T-helper 1 cell treated with Interleukin-12 subunit alpha and Interleukin-12 subunit beta and Interleukin-4 antibody, amounts not matched to agents 30 ng/mL and 1 ng/mL, for 36 hours (primary cell): ENCODE data around the gene SULT1C4. TPM values are rescaled to one million over a fixed set of nuclear protein-coding genes. Genes with fewer than 3 reads are reported as not detected.
"Not testable (repeated sequence)": the region's sequence is repeated elsewhere in the genome, so short reads cannot be mapped to it uniquely, and the experiment has no call there.

Experiments used
- intact Hi-C: fragments of 100-400 bp; cut with micrococcal nuclease; formaldehyde crosslinking; loops from one replicate; pipeline ENCODE4 v1.15.1; 2024
- total RNA-seq: library from RNA; stranded (reverse); gene quantifications from 2 replicates; pipeline ENCODE4 v1.2.3, GENCODE V29; 2022

Gene SULT1C4
- not detected in 2 replicates for total RNA-seq

DNA sequence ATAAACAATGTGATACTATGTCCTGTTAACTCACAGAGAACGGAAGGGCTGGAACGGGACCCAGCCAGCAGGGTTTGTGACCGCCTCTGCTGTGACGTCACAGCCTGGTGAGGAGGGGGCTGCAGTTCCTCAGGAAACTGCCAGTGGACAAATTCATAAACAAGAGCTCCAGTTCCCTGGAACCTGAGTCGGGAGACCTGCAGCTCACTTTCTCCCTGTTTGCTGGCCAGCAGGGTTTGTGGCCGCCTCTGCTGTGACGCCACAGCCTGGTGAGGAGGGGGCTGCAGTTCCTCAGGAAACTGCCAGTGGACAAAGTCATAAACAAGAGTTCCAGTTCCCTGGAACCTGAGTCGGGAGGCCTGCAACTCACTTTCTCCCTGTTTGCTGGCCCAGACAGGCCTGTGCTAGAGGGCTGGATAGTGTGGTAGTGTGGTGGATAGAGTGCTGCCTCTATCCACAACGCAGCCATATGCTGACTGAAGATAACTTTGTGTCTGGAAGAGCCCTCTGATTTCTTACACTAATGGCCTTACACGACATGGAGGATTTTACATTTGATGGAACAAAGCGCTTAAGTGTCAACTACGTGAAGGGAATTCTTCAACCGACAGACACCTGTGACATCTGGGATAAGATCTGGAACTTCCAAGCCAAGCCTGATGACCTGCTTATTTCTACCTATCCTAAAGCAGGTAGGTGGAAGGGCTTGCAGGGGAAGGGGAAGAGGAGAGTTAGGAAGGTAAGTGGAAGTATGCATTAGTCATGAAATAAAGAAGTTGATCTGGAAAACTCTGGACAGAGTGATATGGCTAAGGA is at the start of gene SULT1C4:
Gene SULT1C4, plus strand, starts transcription at position 140 of the 816 bp plus-strand sequence. Its CDS starts 384 bp downstream, at position 524.
- intact Hi-C loops = no loop called here

DNA sequence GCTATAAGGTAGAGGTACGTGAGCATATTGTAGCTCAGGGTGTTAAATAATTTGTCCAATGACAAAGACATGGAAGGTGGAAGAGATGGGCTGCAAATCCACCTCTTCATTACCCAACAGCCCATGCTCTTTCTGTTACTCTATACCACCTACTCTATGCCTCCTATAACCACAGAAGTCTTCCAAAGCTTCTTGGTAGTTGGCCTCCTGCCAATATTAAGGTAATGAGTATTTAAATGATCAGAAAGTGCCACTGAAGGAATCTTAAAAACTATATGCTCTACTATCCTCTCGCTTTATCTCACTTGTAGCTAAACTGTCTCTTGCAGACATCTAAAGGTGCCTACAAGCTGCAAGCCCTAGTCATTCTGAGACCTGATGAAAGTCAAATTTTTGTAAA is 48.0 kb upstream of the SULT1C4 start:
- intact Hi-C loops = no loop called here

DNA sequence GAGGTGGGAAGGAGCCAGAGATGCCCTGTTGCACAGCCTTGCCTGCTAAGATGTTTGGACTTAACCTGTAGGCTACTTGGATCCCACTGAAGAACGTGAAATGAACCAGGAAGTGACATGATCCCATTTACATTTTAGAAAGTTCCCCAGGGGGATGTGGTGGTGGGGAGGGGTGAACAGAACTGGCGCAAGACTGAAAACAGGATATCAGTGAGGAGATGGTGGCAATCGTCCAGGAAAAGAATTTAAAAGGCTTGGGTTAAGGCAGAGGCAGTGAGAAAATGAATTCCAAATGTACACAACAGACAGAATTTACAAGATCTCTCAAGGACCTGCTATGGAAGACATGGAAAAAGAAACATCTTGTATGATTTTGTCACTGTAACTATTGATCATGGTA is 46.8 kb upstream of the SULT1C4 start:
- intact Hi-C loops = no loop called here

DNA sequence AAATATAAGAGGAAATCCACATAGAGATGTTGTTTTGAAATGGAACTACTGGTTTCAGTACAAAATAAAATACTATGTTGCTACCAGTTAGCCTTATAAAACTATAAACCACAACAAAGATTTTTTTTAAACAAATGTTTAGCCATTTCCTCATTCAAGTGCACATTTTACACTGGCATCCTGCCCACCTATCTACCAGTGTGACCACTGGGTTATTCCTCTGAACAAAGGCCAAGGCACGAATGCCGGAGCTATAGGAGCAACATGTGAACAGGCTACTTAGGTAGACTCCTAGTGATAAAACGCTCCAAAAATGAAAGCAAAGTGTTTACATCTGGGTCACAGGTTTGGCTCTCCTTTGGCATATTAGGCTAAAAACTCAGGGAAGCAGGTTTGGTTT is 31.8 kb upstream of the SULT1C4 start:
- intact Hi-C loops = no loop called here

DNA sequence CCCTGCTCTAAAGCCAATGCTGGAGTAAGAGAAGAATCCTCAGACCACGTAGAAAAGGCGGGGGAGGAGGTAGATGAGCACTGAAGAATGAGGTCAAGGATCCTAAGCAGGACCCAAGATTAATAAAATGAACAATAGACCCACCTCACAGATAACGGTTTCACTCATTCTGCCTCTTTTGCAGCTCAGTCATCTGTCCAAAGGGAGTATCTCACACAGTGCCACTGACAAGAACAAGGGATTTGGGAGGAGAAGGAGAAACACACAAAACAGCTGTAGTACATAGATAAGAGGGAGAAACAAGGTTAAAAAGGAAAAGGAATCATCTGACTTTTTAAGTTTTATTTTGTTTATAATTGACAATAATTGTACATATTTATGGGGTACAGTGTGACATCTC is 30.9 kb upstream of the SULT1C4 start:
- intact Hi-C loops = no loop called here

DNA sequence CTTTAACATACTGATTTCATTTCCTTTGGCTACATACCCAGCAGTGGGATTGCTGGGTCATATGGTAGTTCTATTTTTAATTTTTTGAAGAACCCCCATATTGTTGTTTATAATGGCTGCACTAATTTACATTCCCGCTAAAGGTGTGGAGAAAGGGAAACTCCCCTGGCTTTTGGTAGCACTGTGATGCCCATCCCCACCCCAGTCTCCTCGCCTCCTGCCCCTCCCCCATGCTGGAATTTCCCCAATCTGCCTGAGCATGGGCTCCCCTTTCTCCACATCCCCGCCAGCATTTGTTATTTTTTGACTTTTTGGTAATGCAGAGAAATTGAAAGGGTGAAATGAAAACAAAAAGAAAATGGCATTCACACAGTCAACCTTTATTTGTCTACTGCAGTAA is 30.0 kb upstream of the SULT1C4 start:
- intact Hi-C loops = no loop called here

DNA sequence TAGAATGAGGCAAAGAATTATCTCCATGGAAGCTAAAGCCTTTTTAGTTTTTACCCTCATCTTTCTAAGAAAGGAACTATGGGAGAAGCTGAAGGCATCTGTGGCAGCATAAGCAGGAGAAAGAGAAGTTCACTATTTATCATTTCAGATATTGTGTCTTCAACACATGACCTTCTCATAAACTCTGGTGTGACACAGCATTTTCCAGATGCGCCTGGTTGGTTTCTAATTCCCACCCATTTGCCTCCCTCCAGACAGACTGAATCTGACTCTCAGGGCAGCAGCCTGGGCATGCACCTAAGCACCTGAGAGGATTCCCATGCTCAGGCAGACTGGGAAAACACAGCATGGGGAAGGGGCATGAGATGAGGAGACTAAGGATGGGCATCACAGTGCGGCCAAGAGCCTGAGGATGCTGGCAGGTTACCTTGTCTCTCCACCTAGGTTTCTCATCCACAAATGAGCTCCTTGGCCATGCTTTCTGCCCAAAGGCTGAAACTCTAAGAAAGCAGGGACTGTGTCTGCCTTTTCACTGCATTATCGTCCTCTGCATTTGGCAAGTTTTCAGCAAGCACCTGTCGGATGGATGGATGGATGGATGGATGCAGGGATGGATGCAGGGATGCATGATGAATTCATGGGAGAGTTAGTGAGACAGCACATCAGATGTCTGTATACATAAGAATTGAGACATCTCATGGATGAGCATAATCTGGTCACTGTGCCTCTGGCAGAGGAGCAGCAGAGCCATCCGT is 28.8 kb upstream of the SULT1C4 start:
- intact Hi-C loops = no loop called here

DNA sequence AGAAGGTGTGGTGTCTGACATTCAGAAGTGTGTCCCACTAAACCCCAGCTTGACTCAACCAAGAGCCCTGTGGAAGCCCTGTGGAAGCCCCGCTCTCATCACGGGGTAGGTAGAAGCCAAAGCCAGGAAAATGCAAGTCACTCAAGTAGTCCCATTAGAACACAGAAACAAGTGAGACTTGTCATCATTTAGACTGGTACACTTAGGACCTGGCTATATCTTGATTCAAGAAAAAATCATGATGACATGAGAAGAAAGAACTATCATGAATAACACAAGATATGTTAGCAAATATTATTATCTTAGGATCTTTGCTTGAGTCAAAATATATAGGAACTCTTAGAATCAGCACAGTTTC is 28.2 kb upstream of the SULT1C4 start:
- intact Hi-C loops = no loop called here

DNA sequence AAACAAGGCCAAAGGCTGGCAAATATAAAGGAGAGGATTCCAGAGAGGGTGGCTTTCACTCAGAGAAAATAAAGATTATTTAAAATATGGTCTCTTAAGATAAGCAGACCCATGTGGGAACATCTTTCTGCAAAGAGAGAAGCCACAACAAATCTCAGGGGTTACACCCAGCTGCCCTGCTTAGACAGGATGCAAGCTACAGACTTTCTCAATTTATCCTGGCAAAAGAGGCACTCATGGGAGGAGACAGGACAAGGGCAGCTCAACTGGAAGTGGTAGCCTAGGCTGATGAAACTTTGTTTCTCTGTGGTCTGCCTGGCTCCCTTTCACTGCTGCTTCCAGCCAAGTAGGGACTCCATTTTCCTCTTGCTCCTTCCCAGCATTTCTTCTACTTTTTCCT is 25.9 kb upstream of the SULT1C4 start:
- intact Hi-C loops = no loop called here

DNA sequence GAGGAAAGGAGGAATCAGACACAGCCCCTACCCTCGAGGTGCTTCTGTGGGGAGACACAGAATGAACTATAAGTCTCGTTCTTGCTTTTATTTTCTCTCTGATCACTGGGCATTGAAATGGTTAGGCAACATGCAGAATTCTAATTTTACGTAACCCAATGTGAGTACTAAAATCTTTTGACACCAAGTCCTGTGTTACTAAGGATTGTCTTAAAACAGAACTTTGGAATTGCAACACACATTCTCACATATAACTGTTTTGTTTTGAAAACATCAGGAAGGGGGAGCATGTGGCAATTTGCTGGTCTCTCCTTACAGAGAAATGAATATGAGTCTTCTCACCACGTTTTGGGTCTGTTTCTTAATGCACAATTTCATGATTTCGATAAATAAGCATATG is 23.6 kb upstream of the SULT1C4 start:
- intact Hi-C loops = no loop called here

DNA sequence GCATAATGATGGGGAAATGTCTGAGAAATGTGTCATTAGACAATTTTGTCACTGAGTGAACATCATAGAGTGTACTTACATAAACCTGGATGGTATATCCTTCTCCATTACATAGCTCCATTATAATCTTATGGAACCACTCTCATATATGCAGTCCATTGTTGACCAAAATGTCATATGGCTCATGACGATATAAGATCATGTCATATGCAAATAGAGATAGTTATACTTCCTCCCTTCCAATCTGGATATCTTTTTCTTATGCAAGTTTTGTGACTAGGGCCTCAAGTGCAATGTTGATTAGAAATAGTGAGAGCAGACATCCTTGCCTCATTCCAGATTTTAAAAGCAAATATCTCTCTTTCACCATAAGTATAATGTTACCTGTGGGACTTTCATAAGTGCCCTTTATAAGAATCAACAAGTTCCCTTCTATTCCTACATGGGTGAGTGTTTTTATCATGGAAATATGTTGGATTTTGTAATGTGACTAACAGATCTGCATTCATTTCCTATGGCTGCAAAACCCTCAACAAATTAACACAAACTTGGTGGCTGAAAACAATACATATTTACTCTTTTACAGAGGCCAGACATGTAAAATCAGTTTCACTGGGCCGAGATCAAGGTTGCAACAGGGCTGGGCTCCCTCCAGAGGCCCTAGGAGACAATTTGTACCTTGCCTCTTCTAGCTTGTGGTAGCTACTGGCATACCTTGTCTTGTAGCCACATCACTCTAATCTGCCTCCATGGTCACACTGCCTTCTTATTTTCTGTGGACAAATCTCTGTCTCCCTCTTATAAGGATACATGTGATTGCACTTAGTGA is 21.6 kb upstream of the SULT1C4 start:
- intact Hi-C loops = no loop called here

DNA sequence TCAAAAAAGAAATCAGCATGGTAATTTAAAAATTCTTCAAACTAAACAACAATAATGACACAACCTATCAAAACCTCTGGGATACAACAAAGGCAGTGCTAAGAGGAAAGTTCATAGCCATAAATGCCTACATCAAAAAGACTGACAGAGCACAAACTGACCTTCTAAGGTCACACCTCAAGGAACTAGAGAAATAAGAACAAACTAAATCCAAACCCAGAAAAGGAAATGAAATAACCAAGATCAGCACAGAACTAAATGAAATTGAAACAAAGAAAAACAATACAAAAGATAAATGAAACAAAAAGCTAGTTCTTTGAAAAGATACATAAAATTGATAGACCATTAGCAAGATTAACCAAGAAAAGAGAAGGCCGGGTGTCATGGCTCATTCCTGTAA is 18.4 kb upstream of the SULT1C4 start:
- intact Hi-C loops = not testable (repeated sequence)

DNA sequence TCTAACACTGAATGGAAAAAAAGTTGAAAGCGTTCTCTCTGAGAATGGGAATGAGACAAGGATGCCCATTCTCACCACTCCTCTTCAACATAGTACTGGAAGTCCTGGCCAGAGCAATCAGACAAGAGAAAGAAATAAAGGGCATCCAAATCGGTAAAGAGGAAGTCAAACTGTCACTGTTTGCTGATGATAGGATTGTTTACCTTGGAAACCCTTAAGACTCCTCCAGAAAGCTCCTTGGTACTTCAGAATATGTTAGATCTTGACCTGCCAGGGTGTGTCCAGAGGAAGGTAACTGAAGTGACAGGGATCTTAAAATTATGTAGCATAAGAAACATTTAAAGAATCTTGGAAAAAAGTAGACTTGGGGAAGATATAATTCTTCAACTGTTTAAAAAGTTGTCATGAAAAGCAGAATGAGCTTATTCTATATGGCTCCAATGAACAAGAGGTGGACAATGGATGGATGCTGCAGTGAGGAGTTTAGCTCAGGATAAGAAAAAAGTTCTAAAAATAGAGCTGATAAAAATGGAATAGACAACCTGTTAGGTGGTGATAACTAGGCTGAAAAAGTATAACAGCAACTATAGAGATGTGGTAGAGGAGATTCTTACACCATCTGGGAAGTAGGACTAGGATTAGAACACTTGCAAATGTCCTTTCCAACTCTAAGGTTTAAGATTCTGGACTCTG is 16.8 kb upstream of the SULT1C4 start:
- intact Hi-C loops = no loop called here

DNA sequence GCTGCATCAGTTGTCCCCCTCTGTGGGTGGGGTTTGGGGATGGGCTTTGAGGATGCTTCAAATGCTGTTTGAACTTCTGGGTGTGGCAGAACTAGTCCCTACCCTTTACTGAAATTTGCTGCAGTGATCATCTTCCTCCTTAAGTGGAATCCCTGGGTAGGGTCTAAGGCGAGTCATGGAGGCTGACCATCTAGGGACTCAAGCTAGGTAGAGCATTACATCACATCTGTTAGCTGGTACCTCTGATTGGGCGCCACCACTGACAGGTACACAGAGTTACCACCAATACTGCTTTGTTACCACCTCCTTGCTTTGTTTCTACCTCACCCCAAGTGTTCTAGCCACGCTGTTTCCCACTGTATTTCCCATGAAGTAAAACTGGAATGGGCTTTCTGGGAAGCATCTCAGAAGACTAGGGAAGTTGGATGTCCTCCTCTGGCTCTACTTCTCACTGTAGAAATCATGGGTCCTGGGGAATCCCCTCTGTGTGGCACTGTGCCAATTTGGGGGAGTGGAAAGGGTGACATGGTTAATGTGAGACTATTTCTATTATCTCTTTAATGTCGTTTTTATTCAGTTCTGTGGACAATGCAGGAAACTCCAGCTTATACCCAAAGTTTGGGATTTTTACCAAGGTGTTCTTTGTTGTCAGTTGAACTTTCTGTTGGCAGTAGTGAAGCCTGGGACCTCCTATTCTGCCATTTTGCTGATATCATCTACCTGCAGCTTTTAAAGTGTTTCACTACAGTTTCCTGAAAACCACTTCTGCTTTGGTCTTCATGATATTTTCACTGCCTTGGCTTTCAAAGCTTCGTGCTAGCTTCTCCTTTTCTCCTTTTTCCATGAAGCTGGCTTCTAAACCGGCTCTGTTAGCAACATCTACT is 14.5 kb upstream of the SULT1C4 start:
- intact Hi-C loops = no loop called here

DNA sequence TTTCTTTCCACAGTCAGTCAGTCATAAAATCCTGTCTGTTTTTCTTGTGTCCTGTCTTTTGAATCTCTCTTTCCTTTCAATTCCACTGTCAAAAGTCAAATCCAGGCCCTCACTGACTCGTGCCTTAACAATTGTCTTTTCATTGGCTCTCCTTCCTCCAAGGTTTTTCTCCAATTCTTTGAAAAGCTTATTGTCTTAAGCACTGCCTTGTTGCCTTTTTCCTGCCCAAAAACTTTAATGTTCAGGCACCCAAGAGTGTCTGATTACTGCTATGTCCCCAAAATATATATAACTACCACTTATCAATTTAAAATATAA is 13.9 kb upstream of the SULT1C4 start:
- intact Hi-C loops = no loop called here

DNA sequence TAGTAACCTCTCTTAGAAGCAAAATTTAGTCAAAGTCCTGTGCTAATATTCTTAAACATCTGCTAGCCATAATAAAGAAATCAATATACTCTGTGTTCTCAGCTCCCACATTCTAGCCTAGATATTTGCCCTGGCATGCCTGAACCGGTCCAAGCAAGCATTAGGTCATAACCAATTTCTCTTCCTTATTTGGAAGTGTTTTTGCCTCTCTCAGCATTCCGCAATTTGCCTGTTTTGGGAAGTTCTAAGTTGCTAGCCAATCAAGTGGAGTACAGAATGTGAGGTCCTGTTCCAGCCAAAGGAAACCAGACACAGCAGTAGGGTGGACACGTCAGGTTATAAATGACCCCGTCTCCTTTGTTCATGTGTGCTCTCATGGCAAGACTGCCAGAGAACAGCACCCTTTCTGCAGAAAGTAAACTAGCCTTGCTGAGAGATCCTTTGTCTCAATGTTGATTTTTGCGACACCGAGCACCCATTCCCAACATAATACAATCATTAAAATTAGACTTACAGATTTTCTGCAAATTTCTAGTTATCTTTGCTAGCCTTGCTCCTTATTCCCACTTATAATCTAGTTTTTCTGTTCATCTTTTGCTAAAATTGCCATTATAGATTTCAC is 13.0 kb upstream of the SULT1C4 start:
- intact Hi-C loops = no loop called here

DNA sequence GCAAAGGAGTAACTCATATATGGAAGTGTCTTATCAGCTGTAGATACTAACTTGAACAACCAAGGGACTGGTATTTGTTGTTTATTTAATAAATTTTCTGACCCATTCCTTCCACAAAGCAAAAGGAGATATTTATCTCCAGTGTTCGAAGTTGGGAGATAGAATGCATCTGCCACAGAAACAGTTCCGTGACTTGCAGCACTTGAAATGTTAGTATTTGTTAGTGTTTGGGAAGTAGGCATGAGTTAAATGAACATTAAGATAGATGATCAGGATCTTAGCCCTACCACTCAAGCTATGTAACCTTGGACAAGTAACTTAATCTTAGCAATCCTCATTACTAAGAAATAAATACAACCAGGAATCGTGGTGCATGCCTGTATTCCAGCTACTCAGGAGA is 12.1 kb upstream of the SULT1C4 start:
- intact Hi-C loops = no loop called here

DNA sequence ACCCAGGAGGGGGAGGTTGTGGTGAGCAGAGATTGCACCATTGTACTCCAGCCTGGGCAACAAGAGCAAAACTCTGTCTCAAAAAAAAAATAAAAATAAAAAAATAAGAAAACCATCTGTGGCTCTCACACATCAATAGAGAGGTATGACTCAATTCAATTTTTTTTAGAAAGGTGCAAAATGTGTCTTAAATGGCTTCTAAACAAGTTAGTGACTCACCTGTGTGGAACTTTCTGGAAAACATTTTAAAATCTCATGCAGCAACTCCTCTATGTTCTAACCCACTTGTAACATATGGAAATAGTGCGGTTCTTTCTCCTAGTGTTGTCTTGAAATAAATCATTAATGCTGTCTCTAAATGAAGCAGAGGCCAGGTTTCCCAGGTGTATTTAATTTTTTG is 10.7 kb upstream of the SULT1C4 start:
- intact Hi-C loops = no loop called here

DNA sequence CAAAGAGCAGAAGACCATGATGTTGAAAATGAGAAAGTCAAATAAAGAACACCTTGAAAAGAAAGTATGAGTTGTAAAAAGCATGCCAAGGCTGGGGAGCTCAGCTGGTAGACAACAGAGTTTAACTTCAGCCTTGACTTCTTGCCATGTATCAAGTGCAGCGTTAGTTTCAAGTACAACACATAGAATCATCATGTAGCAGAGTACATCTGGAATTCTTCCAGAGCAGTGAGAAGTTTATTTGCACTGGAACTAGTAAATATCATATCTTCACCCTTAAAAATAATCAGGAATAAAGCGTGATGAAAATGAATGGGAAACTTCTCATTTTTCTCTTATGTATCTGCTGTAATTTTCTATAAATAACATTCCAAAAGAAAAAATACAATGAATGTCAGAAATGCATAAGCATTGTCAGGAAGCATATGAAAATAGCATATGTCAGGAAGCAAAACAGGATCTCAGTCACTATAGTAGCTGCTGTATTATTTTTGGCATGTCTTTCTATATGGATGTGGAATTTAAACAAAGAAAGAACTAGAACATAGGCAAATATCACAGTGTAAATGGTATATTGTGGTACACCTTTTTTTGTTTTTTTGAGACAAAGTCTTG is 10.1 kb upstream of the SULT1C4 start:
- intact Hi-C loops = no loop called here

DNA sequence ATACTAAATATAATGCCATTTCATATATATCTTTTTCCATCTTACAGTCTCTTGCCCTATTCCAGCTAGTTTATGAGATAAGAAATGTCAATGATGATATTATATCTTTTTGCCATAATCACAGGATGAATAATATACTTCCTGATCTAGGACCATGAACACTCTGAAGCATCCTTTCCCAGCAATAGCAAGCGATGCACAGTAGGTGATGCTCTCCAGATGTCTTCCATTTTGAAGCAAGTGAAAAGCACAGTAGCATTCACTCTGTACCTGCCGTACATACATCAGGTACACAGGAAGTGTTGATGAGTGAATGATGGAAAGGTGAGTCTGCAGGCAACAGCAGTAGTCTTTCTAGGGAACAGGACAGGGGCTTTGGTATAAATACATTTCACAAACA is 8.6 kb upstream of the SULT1C4 start:
- intact Hi-C loops = no loop called here
